GM21576 (cell line): ENCODE results near the gene DMRT2.

ENCODE experiments used
- ATAC-seq: cut with Tn5 transposase; IDR thresholded peaks from one replicate; pipeline ENCODE4 v1.9.1; 2021; ENCODE audit warnings: mild to moderate bottlenecking, moderate library complexity; ENCODE audit not compliant: unreplicated experiment

DMRT2 gene

DNA sequence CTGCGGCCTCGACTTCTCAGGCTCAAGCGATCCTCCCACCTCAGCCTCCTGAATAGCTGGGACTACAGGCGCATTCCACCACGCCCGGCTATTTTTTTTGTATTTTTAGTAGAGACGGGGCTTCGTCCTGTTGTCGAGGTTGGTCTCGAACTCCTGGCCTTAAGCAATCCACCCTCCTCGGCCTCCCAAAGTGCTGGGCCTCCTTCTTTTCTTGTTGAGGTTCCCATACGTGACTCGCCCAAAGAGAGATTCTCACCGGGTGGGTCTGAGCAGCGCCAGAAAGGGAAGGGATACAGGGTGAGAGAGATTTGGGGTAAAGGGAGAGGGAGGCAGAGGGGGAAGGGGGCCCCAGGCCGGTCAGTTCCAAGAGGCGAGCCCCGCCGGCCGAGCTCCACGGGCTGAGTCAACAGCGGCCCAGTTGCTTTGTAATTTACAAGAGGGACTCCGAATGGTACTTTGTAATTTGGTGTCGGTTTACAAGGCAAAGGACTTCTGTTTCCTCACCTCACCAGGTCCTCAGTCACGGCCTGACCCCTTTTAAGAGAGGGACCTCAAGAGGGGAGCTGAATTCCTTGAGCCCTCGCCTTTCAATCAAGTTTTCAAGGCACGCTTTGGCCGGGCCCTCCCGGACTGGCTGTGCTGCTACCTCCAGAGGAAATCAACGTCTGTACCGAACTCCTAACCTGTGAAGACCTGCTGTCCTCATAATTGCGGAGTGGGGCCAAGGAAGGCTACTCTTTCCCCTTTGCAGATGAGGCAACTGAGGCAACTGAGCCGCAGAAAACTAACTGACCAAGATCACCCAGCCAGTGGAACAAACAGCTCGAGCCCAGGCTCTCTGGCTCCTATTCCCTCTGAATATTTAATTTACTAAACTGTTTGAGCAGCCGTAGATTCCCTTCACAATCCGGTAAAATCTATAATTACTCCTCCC, 3.3 kb upstream of the DMRT2 start:
- no peak for ATAC-seq

DNA sequence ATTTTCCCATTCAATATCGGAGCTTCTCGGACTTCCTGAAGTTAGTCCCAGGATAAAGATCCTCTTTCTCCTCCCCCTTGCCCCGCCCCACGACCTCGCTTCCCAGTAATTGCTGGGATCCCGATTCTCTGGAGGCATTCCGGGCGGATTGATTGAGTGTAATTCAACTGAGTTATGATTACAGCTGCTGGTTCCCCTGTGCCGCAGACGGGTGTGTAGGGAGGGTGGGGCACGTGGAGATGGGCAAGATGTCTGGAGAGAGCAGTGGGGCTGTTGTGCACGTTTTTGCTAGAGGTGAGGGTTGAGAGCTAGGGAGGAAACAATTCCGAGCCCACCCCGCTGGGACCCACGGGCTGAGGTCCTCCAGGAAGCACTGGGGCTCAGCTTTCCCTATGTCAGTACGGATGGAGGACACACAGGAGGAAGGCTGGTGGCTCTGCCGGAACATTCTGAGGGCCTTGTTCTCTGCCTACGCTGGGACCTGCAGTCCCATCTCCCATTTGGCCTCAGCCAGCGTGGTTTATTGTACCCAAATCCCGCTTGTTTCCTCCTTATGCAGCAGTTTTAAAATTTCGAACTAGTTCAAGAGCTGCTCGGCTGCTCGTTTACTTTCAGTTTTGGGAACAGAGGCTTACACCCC, 2.4 kb upstream of the DMRT2 start:
- no peak for ATAC-seq

DNA sequence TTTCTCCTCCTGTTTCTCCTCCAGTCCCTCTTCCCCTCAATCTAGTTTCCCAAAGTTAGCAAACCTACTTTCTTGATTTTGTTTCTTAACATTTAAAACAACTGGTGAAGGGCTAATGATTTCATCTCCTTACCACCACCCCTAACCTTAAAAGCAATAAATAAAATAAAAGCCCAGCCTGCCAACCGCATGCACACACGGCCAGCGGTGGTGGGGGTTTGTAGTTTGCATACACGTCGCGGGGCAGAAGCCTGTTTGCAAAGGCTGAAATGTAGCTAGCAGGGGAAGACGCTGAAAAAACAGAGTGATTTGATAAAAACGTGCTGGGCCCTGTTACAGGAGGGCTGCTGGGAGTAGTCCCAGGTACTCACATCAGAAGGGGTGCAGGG, 1.9 kb upstream of the DMRT2 start:
- no peak for ATAC-seq

DNA sequence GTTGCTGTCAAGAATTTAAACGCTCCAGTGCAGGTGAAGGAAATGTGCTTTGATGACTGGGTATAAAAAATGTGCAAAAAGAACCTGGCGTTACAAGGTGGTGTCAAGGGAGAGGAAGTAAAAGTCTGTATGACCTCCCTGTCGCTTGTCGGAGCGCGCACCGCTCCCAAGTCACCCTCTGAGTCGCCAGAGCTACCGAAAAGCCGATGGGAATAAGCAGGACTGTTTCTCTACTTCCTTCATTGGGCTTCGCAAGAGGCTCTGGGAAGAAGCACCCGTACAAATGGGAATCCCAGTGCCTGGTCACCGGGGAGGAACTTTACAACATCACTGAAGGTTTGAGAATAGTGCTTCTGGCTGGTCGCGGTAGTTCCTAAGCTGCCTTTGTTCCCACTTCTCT, 1.3 kb upstream of the DMRT2 start:
- no peak for ATAC-seq

DNA sequence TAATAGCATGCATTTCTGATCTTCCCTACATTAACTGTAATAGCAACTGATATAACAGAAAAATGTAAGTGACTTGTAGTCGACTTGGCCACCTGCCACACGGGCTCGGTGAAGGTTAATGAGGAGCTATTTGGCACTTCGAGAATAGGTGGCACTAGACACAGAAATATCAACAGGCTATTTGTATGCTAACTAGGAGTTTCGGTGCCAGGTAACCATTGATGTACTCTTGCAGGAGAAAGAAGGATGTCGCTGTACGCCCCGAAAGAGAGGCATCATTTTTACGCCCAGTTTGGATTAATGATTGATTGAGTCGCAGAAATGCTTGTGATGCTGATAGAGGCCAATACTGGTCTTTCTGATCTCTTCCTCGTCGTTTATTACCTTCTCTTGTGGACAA, 516 bp upstream of the DMRT2 start:
- ATAC-seq = no peak

DNA sequence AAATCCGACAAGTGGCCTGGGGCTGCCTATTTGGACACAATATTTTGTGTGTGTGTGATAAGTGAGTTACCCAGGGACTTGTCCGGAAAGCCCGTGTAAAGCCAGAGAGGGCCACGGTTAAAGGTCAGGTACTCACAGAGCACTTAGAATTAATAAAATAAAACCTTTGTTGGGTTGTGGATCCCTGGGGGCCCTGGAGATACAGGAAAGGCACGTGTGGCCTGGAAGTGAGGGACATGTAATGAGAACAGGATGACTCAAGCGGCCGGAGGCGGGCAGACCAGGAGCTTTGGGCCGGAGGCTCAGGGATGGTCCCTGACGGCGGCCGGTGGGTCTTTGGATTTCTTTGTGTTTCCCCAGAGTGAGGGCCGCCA, 1.0 kb downstream of the DMRT2 start:
- no peak for ATAC-seq

DNA sequence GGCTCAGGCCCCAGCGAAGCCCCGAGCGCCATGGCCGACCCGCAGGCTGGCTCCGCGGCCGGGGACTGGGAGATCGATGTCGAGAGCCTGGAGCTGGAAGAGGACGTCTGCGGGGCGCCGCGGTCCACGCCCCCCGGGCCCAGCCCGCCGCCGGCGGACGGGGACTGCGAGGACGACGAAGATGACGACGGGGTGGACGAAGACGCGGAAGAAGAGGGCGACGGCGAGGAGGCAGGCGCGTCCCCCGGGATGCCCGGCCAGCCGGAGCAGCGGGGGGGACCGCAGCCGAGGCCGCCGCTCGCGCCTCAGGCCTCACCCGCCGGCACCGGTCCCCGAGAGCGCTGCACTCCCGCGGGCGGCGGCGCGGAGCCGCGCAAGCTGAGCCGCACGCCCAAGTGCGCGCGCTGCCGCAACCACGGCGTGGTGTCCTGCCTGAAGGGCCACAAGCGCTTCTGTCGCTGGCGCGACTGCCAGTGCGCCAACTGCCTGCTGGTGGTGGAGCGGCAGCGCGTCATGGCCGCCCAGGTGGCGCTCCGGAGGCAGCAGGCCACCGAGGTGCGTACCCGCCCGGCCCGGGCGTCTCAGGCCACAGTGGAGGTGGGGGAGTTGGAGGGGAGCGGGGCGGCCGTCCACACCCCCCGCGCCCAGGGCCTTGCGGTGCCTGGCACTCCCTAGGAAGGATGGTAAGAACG, 1.6 kb downstream of the DMRT2 start:
- no peak for ATAC-seq

DNA sequence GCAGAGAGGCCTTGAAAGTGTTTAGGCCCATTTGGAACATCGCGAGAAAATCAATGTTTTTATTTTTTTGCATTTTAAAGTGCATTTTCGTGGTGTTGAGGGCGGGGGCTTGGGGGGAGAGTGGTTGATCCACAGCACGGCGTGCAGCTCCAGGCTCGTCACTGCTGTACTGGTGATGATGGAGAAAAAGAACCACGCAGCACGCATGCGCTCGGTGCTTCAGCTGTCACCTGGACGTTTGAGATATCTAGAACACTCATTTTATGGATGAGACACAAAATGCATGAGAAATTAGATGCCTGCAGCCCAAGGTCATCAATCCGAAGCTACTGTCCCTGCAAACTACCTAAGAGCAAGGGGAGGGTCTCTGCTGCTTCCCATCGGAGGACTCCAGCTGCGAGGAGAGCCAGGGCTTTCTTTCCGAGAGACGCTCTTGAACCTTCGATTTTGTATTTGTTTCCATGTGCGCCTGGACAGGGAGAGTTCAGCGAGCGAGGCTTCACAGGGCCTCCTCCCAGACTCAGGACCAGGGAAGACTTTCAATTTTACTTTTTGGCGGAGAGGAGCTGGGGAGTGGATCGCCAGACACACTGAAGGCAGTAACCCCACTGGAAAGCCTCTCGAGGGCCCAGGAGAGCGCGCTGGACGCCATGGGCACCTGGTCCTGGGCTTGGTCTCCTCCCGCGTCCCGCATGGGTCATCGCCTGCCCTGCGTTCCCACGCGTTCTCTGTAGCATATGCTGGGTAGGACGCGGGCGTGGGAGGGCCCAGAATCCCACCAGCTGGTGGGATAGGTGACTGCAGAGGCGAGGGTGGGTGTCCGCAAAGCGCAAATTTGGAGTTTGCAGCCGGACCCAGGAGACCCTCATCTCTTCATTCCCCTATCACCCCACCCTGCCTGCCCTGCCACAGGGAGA, 2.5 kb downstream of the DMRT2 start:
- ATAC-seq = no peak

DNA sequence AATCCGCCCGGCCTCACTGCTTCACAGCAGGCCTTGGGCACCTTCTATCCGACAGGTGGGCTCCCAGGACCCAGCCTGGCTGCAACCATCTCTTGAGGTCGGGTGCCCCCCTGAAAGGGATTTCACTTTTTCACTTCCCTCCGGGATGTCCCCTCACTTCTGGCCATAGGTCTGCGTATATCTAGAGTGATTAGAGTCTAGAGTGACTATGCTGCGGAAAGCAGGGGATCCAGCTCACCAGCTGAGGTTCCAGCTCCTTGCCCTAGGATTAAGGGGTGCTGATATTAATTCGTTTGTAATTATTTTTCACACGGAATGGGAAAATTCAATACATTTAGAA, 3.1 kb downstream of the DMRT2 start:
- ATAC-seq = no peak

DNA sequence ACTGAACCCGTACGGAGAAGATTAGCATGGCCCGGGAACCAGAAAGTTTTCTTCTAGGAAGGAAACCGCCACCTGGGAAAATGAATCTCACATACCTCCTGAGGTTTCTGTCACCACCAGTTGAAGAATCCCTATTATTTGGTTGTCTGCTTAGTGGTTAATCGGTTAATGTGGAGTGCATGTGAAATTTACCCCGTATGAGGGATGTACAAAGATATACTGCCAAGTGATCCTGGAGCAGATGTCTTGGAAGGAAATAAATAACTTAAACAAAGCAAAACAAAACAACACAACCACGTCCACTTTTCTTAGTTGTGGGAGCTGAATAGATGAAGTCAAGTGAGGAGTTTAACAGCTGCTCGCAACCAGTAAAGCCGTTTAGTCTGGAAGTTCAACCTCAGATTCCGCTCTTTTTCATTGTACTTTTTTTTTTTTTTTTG, 3.8 kb downstream of the DMRT2 start:
- no peak for ATAC-seq

DNA sequence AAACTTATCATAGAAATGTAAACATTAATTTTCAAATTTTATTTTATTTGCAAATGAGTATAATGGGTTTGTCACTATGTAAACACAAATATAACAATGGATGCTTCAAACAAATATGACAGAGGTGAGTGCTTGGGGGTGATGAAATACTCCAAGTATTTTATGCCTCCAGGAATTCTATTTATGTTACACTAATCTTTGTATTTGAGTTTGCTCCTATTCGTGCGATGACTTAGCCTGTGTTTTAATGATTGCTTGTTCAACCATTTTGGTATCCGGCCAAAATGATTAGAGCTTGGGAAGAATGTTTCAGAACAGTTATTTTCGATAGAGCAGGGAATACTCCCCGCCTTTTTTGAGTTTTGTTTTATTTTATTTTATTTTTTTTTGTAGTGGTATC, 5.0 kb downstream of the DMRT2 start:
- ATAC-seq = no peak

DNA sequence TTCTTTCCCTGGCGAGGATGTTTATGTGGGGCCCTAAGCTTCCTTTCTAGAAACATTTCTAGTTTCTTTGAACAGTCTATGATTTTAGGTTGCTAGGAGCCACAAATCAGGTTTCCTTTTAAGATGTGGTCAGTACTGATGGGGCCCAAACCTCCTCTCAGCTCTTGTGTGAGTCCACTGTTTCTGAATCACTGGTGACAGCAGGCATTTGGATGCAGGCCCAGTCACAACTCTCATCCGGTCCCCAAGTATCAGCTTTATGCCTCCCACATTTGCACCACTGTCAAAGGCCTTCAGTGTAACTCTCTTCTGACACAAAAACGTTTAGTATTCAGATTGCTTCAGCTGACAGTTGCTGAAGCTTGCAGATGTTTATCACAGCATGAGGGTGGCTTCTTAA, 7.8 kb downstream of the DMRT2 start:
- ATAC-seq = no peak

DNA sequence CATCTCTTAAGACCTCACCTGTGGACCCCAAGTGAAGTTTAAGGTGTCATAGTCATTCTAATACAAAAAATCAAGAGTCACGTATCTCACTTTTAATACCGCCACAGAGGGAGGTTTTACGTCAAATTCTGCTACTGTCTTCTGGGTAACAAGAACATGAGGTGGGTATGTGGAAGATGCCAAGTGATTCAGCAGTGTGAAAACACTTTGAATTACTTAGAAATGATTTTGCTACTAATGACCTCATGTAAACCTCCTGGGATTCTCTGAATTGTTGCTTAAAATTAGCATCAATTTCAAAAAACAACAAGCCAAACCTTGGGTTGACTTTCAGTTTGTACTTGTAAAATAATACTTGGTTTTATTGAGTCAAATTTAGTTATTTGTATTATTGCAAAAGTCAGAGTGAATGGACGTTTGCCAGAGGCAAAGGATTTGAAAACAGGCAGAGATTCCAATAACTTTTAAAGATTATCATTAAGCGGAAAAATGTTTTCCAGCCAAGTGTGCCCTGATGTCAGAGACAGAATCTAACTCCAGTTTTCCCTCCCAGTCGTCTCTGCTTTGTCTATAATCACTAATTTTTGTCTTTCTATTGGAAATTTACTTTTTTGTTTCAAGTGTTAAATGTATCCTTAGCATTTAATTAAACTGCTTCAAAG, 8.8 kb downstream of the DMRT2 start:
- ATAC-seq = no peak

DNA sequence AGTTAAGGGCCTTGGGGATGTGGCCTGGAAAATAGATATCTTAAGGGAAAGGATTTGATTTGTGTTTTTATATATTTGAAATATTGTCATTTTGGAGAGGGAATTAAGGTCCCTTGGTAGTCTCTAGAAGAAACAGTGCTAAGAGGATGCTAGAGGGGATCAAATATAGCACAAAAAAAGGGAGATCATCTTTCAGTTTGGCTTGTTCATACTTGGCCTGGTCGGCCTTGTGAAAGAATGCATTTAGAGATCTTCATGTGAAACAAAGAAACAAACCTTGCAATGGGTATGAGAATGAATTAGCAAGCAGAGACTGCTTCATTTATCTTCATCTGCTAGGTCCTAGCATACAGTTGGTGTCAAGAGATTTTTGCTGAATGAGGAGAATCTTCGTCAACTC, 15.0 kb downstream of the DMRT2 start:
- no peak for ATAC-seq

DNA sequence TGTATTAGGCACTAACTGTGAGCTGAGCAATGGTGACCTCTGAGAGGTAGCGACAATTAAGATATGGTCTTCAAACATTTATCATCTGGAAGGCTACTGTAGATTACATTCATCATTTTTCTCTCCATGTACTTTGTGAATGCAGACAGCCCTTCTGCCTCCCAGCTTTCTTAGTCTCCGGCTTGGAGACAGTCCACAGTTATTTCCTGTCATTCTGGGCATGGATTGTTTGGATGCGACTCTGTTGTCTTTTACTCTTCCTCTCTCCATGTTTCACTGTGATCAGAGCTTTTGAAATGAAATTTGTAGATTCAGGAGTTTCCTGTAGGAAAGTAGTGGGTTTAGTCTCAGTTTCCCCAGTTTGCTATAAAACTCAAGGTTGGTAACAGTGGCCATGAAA, 20.5 kb downstream of the DMRT2 start:
- ATAC-seq = no peak

DNA sequence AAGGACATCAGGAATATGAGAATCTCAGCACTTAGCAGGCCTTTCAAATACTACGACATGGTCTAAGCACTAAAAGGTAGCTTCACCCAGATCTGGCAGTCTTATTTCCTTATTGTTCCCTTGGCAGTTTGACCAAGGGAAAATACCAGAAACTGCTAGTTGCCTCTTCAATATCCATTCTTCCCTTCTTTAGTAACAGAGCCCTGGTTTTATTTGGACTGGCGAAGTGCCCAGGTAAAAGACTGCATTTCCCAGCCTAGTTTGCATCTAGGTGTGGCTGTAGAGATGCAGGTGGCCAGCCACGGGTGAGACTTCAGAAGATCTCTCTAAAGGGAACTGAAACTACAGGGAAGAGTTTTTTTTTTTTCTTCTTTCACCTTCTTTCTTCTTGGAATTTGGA, 21.6 kb downstream of the DMRT2 start:
- ATAC-seq = no peak

DNA sequence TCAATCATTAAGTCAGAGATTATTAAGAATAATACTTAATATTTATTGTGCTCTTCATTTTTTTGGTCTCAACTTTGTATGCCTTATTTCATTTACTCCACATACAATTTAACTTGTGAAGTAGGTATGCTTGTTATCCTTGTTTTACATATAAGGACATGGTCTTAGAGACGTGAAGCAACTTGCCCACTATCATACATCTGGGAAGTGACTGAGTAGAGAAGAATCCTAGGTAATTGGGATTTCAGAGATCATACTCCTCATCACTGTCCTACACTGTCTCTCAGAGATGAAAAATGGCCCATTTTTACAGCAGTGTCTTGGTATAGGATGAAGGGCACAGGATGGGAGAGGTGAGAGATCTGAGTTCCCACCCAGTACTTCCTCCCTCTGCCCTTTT, 23.3 kb downstream of the DMRT2 start:
- no peak for ATAC-seq

DNA sequence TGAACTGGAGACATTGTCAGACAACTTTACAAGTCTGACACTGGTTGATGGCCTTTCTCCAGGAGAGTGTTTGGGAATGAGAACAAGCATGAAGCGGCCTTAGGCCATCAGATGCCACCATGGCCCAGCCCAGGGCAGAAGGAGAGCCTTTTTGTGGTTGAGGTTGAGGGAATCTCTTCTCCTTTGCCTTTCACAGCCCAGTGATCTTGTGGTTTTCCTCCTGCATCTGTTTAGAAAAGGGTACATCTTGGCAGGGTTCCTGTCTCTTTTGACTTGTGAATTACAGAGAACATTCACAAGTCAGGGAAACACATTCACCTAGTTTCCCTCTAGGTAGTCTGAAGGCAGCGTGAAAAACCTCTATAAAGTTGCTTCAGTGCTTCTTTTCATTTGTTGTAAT, 27.5 kb downstream of the DMRT2 start:
- ATAC-seq = no peak

DNA sequence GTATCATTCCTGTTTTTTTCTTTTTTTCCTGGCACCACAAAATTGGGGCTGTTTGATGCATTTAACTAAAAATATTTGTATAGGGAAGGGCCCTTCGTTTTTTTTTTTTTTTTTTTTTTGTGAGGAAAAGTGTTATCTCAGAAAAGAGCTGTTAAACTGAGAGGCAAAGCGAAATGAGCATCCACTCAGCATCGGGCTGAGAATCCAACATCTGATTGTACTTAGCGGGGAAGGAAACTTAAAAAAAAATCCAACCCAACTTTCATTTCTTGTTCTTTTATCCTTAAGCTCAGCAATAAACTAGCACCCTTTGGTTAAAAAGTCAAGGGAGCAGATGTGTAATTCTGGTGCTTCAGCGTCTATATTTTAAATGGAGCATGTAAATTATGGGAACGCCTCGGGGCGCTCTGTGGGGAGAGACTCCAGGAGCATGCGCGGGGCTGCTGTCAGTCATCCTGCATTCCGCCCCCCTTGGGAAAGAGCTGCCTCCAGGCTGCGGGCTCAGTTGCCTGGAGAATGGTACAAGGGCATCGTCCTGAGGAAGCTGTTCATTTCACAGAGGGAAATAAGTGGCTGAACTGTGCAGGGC, 33.3 kb downstream of the DMRT2 start:
- ATAC-seq = no peak

DNA sequence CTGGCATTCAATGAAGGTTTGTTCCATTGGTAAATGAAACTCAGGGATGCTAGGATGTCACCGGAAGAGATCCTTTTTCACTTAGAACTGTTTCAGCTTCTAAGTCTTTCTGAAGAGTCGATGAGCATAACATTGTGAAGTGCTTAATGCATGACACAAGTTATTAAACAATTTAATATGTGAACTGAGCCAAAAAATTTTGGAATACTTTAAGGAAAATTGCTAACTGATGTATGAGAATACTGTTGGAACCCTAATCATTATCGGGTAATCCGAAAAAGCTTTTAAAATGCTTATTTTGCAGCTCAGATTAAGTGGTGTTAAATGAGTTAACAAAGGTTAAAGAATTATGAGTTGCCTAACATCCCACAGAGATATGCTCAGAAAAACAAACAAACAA, 34.9 kb downstream of the DMRT2 start:
- no peak for ATAC-seq
